ENCODE measurements around the gene EIF4EBP2. TPM values are rescaled to one million over a fixed set of nuclear protein-coding genes. Genes with fewer than 3 reads are reported as not detected.
A peak's percentile ranks its signal among the peaks of the same experiment; 100 is the strongest.

The EIF4EBP2 gene
- 71.1 to 72.3 TPM (median 71.4 TPM) in 3 replicates for total RNA-seq

GRCh38 chr10:70404036-70404786, at the start of gene EIF4EBP2:
Gene EIF4EBP2 (plus strand): TSS chr10:70404145. CDS start chr10:70404402, 257 bp downstream.
- peaks cover 36% of the 10 kb centered on the region for H3K4me1 Mint-ChIP-seq
- H3K27ac Mint-ChIP-seq, result peak within 1 kb of the TSS; percentile 98

DNA sequence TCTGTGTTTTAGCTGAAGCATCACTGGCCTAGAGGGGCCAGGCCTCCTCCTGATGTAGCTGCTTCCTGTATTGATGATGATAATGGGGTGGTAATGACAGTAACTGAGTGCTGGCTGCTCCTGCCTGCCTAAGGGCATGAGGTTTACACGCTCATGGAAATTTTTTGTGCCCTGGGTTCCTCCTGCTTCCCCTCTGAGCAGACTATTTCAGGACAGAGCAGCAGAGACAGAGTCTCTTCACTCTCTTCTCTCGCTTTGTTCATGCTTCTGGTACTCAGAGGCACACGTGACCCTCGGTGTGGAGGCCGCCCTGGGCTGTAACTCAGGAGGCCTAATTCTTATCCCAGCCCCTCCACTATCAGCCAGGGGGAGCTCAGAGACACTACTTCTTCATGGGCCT, 49.4 kb upstream of the EIF4EBP2 start:
- no peak for DNase-seq (ENCODE audit: low spot score in 2 of 2, unreplicated experiment in 2 of 2)
- Mint-ChIP-seq H3K4me3 (no peak overlapping the region), H3K9me3 (no peaks in the 10 kb centered on the region)

More at GRCh38 chr10:70404036-70404786, at the start of gene EIF4EBP2:
- H3K4me3 Mint-ChIP-seq, result peak within 1 kb of the TSS; percentile 95
- H3K36me3 Mint-ChIP-seq, result peaks cover 6% of the 10 kb centered on the region
- peak; percentile 98 to 100 for DNase-seq (ENCODE audit: low spot score in 2 of 2, unreplicated experiment in 2 of 2)
- TF ChIP-seq CTCF (IDR thresholded peaks at IDR 0.05; ENCODE audit: unreplicated experiment), result no peak
- H3K27me3 Mint-ChIP-seq (ENCODE audit: low read depth), result no peaks in the 10 kb centered on the region
- H3K9me3 Mint-ChIP-seq, result no peaks in the 10 kb centered on the region

DNA sequence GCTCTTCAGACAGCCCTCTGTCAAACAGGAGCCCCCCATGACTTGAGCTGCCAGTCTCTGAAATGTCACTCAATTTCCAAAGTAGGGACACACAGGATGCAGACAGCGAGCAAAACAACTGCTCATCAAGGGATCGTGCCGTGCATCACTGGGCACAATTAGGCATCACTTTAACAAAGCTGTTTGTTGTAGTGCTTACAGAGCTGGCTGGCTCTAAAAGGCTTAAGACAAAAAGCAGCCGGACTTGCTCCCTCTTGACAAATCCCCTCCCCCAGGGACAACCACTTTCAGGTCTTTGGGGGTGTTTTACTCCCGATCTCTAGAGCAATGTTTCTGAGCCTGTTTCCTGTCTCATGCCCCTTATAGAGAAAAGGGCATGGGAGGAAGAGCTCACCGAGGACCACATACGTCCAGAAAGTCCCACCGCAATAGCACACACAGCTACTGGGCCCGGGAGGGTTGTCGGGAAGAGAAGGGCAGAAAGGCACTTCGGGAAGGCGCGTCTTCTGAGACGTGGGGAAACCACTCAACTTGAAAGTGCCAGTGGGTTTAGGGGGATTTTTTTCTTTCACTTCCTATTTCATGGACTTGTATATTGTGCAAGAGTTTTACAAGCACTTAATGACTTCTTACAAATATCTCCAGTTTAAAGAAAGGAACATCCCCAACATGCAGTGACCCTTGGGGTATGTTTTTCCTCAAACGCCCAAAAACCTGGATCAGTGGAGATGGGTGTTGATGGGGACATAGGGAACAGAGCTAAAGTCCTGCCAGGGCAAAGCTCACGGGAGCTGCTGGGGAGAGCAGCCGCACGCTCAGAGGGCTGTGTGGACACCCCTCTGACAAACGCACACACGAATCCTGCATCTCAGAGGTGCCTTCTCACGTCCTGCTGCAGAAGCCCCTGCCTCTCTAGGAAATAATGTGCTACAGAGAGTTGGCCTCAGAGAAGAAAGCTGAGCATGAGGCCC, 48.6 kb upstream of the EIF4EBP2 start:
- Mint-ChIP-seq H3K27ac (no peak overlapping the region), H3K27me3 (ENCODE audit: low read depth) (no peaks in the 10 kb centered on the region), H3K36me3 (no peaks in the 10 kb centered on the region), H3K4me1 (peaks cover 9% of the 10 kb centered on the region), H3K9me3 (no peaks in the 10 kb centered on the region), H3K4me3 (no peak overlapping the region)
- TF ChIP-seq CTCF (IDR thresholded peaks at IDR 0.05; ENCODE audit: unreplicated experiment), result no peak
- no peak for DNase-seq (ENCODE audit: low spot score in 2 of 2, unreplicated experiment in 2 of 2)

More for the DNA sequence above, 49.4 kb upstream of the EIF4EBP2 start:
- H3K36me3 Mint-ChIP-seq, result no peaks in the 10 kb centered on the region
- TF ChIP-seq CTCF (IDR thresholded peaks at IDR 0.05; ENCODE audit: unreplicated experiment), result no peak
- H3K4me1 Mint-ChIP-seq, result peaks cover 9% of the 10 kb centered on the region
- no peak overlapping the region for H3K27ac Mint-ChIP-seq
- no peaks in the 10 kb centered on the region for H3K27me3 Mint-ChIP-seq (ENCODE audit: low read depth)

- Mint-ChIP-seq H3K4me1 (peaks cover 6% of the 10 kb centered on the region), H3K9me3 (no peaks in the 10 kb centered on the region), H3K36me3 (no peaks in the 10 kb centered on the region), H3K27ac (no peak overlapping the region), H3K27me3 (ENCODE audit: low read depth) (no peaks in the 10 kb centered on the region), H3K4me3 (no peak overlapping the region)
- no peak for TF ChIP-seq CTCF (IDR thresholded peaks at IDR 0.05; ENCODE audit: unreplicated experiment)
- DNase-seq (ENCODE audit: low spot score in 2 of 2, unreplicated experiment in 2 of 2), result no peak
These were observed 46.4 kb upstream of the EIF4EBP2 start for GRCh38 chr10:70357565-70357964.

DNA sequence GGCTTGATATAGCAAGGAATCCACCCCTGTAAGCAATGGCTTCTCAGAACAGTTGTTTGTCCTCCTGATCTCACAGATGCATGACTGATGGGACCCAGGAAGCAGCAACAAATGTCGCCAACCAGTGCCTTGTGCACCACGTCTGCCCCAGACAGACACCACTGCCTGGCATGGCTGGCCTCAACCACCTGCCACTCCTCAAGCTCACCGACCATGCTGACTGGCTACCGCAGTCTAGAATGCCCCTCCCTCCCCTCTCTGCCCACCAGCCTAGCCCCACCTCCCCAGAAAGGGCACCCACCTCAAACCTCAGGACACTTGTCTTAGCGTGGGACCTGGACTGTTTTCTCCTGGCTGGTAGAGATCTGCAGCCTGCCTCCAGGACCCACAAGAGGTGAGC, 45.5 kb upstream of the EIF4EBP2 start:
- Mint-ChIP-seq H3K4me3 (no peak overlapping the region), H3K4me1 (peaks cover 2% of the 10 kb centered on the region), H3K36me3 (no peaks in the 10 kb centered on the region), H3K27me3 (ENCODE audit: low read depth) (no peaks in the 10 kb centered on the region), H3K27ac (no peak overlapping the region), H3K9me3 (no peaks in the 10 kb centered on the region)
- no peak for TF ChIP-seq CTCF (IDR thresholded peaks at IDR 0.05; ENCODE audit: unreplicated experiment)
- DNase-seq (ENCODE audit: low spot score in 2 of 2, unreplicated experiment in 2 of 2), result no peak

All from mesothelial cell of epicardium (in vitro differentiated cells).